ENCODE data around the gene RHCE.

DNA sequence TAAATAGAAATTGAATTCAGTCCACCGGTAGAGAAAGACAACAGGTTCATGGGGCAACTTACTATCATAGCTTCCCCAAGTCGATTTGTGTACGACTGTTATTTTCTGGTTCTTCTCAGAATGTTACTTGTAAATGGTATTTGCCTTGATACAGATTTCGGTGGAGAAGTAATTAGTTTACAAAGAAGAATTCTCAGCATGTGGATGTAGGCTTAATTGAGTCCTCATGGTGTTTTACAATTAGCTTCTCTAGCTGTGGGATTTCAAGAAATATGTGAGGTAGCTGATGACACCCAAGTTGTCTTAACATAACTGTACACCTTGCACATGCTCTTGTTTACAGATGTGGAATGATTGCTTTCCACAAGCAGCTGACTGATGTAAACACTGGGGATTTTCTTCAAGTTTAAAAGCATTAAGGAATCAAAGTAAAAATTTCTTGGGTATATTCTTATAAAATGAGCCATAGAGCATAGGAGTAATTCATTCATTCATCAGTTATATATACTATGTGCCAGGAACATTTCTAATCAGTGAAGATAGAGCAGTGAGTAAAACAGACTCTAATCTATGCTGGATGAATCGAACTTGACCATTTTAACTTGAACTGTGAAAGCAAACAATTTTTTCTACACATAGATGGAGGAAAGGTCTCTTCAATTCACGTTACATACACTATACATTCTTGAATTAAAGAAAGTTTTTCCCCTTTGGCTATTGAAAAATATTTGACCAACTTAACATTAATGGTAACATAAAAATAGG, 11.5 kb upstream of the RHCE start:
- TF ChIP-seq GATA2 (IDR thresholded peaks at IDR 0.05; ENCODE audit: low read depth, low read length) (no peak), GATA3 (IDR thresholded peaks at IDR 0.05; ENCODE audit: low read depth, low read length) (no peak)
